ENCODE results near the gene INAFM1.

- TF ChIP-seq, protein P1, sequence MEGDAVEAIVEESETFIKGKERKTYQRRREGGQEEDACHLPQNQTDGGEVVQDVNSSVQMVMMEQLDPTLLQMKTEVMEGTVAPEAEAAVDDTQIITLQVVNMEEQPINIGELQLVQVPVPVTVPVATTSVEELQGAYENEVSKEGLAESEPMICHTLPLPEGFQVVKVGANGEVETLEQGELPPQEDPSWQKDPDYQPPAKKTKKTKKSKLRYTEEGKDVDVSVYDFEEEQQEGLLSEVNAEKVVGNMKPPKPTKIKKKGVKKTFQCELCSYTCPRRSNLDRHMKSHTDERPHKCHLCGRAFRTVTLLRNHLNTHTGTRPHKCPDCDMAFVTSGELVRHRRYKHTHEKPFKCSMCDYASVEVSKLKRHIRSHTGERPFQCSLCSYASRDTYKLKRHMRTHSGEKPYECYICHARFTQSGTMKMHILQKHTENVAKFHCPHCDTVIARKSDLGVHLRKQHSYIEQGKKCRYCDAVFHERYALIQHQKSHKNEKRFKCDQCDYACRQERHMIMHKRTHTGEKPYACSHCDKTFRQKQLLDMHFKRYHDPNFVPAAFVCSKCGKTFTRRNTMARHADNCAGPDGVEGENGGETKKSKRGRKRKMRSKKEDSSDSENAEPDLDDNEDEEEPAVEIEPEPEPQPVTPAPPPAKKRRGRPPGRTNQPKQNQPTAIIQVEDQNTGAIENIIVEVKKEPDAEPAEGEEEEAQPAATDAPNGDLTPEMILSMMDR (IDR thresholded peaks at IDR 0.05): no peak
- TF ChIP-seq ZFX (IDR thresholded peaks at IDR 0.05; ENCODE audit: borderline replicate concordance): no peak
These were observed 41.8 kb downstream of the INAFM1 start for GRCh38 chr19:47316513-47316912.

All from 22Rv1 (cell line).